Measurements from ENCODE around the gene HOMER1.

The HOMER1 gene

DNA sequence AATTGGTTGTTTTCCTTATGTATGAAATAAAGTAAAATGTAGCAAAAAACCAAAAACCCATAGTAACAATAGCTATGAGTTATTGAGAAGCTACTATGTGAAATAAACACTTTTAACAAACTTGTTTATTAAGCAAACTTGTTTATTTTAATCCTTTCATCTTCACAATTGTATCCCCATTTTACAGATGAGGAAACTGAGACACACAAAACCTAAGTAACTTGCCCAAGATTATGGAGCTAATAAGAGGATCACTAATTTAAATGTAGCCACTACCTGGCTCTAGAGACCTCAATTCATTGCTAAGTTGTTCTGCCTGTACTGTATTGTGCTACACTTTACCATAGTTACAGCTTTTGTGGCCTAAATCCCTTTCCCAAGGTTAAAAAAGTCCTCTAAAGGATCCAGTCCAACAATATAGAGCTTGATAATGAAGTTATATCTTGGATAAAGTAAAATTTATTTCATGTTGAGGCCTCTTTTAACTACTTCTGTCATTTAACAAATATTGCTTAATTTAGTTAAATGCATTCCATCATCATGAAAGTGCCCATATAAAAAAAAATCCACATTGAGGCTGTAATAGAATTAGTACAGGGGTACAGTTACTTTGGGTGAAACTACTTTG, 22.1 kb downstream of the HOMER1 start:
- Histone ChIP-seq H3K4me3 (ENCODE audit: low read depth in 1 of 5, low read length in 5 of 5) (no peak overlapping the region), H3K9ac (ENCODE audit: low read length in 5 of 5) (no peak overlapping the region), H3K36me3 (ENCODE audit: control insufficient read depth in 5 of 5, insufficient read depth in 5 of 5, low read length in 5 of 5) (no peaks in the 10 kb centered on the region), H3K27me3 (ENCODE audit: control insufficient read depth in 5 of 5, insufficient read depth in 4 of 5, low read length in 5 of 5) (no peaks in the 10 kb centered on the region), H3K4me1 (ENCODE audit: control insufficient read depth in 5 of 5, insufficient read depth in 5 of 5, low read length in 5 of 5) (no peaks in the 10 kb centered on the region), H3K9me3 (ENCODE audit: control insufficient read depth in 5 of 5, low read length in 5 of 5) (no peaks in the 10 kb centered on the region), H3K27ac (ENCODE audit: low read depth, low read length) (no peak overlapping the region)

DNA sequence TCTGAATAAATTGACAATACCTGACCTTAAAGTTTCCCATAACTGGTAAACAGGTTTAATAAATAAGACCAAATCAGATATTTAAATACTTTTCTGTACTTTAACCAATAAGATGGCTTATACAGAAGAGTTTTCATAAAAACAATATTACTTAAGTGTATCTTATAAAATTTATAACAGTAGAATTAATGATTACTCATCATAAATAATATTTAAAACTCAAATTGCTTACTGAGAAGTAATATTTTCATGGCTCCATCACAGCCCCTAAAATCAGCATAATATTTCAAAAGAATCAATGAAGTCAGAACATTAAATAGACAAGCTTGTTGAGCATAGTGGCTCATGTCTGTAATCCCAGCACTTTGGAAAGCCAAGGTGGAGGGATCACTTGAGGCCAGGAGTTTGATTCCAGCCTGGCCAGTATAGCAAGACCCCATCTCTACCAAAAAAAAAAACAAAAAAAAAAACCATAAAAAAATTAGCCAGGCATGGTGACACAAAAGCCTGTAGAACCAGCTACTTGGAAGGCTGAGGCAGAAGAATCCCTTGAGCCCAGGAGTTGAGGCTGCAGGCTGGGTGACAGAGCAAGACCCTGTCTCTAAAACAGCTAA, 23.5 kb downstream of the HOMER1 start:
- no peak overlapping the region for H3K9ac ChIP-seq (ENCODE audit: low read length in 5 of 5)
- no peak overlapping the region for H3K4me3 ChIP-seq (ENCODE audit: low read depth in 1 of 5, low read length in 5 of 5)
- H3K9me3 ChIP-seq (ENCODE audit: control insufficient read depth in 5 of 5, low read length in 5 of 5), result no peaks in the 10 kb centered on the region
- no peaks in the 10 kb centered on the region for H3K27me3 ChIP-seq (ENCODE audit: control insufficient read depth in 5 of 5, insufficient read depth in 4 of 5, low read length in 5 of 5)
- H3K27ac ChIP-seq (ENCODE audit: low read depth, low read length), result no peak overlapping the region
- H3K36me3 ChIP-seq (ENCODE audit: control insufficient read depth in 5 of 5, insufficient read depth in 5 of 5, low read length in 5 of 5), result no peaks in the 10 kb centered on the region
- H3K4me1 ChIP-seq (ENCODE audit: control insufficient read depth in 5 of 5, insufficient read depth in 5 of 5, low read length in 5 of 5), result no peaks in the 10 kb centered on the region

DNA sequence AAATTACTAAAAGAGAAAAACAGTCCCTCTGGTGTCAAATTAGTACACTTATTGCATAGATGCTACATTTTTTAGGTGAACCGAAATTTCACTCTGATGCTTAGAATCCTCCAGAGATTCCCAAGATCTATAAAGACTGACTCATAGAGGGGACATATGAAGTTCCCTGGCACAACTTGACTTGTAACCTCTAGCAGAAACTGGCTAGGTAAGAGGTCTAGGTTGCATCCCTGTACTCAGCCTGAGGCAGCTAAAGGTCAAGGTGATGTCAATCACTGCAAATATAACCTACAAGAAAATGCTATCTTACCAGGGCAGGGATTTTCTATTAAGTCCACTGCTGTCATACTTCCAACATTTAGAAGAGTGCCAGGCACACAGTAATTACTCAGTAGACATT, 24.2 kb downstream of the HOMER1 start:
- no peak overlapping the region for H3K9ac ChIP-seq (ENCODE audit: low read length in 5 of 5)
- H3K4me3 ChIP-seq (ENCODE audit: low read depth in 1 of 5, low read length in 5 of 5), result no peak overlapping the region
- no peak overlapping the region for H3K27ac ChIP-seq (ENCODE audit: low read depth, low read length)
- H3K9me3 ChIP-seq (ENCODE audit: control insufficient read depth in 5 of 5, low read length in 5 of 5), result no peaks in the 10 kb centered on the region
- H3K27me3 ChIP-seq (ENCODE audit: control insufficient read depth in 5 of 5, insufficient read depth in 4 of 5, low read length in 5 of 5), result no peaks in the 10 kb centered on the region
- no peaks in the 10 kb centered on the region for H3K4me1 ChIP-seq (ENCODE audit: control insufficient read depth in 5 of 5, insufficient read depth in 5 of 5, low read length in 5 of 5)
- no peaks in the 10 kb centered on the region for H3K36me3 ChIP-seq (ENCODE audit: control insufficient read depth in 5 of 5, insufficient read depth in 5 of 5, low read length in 5 of 5)

DNA sequence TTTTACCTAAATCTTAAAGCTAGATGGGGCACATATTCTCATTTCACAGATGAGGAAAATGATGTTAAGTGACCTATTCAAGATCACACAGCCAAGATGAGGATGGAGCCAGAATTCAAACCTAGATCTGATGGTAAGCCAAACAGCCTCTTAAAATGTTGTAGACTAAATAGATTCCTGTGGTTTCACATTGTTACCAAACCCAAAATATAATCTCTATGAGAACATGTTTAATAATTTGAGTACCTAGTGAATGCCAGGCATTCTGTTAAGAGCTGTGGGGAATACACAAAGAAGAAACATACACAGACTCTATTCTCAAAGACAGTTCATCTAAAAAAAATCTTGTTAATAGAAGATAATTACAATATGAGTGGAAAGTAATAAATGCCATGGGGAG, 25.2 kb downstream of the HOMER1 start:
- Histone ChIP-seq H3K4me3 (ENCODE audit: low read depth in 1 of 5, low read length in 5 of 5) (no peak overlapping the region), H3K36me3 (ENCODE audit: control insufficient read depth in 5 of 5, insufficient read depth in 5 of 5, low read length in 5 of 5) (no peaks in the 10 kb centered on the region), H3K27ac (ENCODE audit: low read depth, low read length) (no peak overlapping the region)

DNA sequence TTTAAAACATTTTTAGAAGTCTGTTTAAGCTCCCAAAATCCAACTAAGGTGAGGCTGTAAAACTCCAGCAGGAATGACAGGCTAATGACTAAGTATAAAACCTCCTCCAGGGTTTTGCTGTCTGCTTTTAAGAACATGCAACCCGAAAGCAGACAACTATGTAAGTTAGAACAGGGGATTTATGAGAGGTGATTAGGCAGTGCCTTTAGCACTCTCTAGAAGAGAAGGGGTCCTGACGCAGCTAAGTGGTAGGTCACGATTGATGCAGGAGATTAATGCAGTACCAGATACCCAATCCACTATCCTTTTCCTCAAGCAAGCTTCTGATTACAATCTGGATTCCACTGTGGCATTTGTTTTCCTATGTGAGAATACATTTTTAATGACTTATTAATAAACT, 25.9 kb downstream of the HOMER1 start:
- Histone ChIP-seq H3K4me1 (ENCODE audit: control insufficient read depth in 5 of 5, insufficient read depth in 5 of 5, low read length in 5 of 5) (no peaks in the 10 kb centered on the region), H3K27ac (ENCODE audit: low read depth, low read length) (no peak overlapping the region), H3K4me3 (ENCODE audit: low read depth in 1 of 5, low read length in 5 of 5) (no peak overlapping the region), H3K27me3 (ENCODE audit: control insufficient read depth in 5 of 5, insufficient read depth in 4 of 5, low read length in 5 of 5) (no peaks in the 10 kb centered on the region), H3K36me3 (ENCODE audit: control insufficient read depth in 5 of 5, insufficient read depth in 5 of 5, low read length in 5 of 5) (no peaks in the 10 kb centered on the region), H3K9me3 (ENCODE audit: control insufficient read depth in 5 of 5, low read length in 5 of 5) (peaks cover 0 to 4% (median 0%) of the 10 kb centered on the region in 5 donors), H3K9ac (ENCODE audit: low read length in 5 of 5) (no peak overlapping the region)

More for the DNA sequence above, 25.2 kb downstream of the HOMER1 start:
- no peak overlapping the region for H3K9ac ChIP-seq (ENCODE audit: low read length in 5 of 5)
- H3K27me3 ChIP-seq (ENCODE audit: control insufficient read depth in 5 of 5, insufficient read depth in 4 of 5, low read length in 5 of 5), result no peaks in the 10 kb centered on the region
- H3K9me3 ChIP-seq (ENCODE audit: control insufficient read depth in 5 of 5, low read length in 5 of 5), result peaks cover 0 to 4% (median 0%) of the 10 kb centered on the region in 5 donors
- H3K4me1 ChIP-seq (ENCODE audit: control insufficient read depth in 5 of 5, insufficient read depth in 5 of 5, low read length in 5 of 5), result no peaks in the 10 kb centered on the region

DNA sequence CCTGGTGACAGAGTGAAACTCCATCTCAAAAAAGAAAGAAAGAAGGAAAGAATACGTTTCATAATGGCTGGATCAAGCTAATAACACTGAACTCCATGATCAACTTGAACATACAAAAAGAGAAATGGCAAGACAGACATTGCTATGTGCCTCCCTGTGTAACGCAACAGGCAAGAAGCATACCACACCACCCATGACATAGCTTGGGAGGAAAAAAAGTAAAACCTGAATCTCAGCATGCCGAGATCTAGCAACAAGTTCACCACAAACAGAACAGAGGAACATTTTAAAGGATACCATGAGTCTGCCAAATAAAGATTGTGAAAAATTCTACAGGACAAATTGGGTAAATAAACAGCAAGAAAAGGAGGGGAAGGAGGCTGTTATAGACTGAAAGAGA, 26.7 kb downstream of the HOMER1 start:
- no peak overlapping the region for H3K27ac ChIP-seq (ENCODE audit: low read depth, low read length)
- H3K4me1 ChIP-seq (ENCODE audit: control insufficient read depth in 5 of 5, insufficient read depth in 5 of 5, low read length in 5 of 5), result no peaks in the 10 kb centered on the region
- H3K9ac ChIP-seq (ENCODE audit: low read length in 5 of 5), result no peak overlapping the region
- H3K9me3 ChIP-seq (ENCODE audit: control insufficient read depth in 5 of 5, low read length in 5 of 5), result peaks cover 0 to 4% (median 0%) of the 10 kb centered on the region in 5 donors
- H3K36me3 ChIP-seq (ENCODE audit: control insufficient read depth in 5 of 5, insufficient read depth in 5 of 5, low read length in 5 of 5), result no peaks in the 10 kb centered on the region
- H3K27me3 ChIP-seq (ENCODE audit: control insufficient read depth in 5 of 5, insufficient read depth in 4 of 5, low read length in 5 of 5), result no peaks in the 10 kb centered on the region
- H3K4me3 ChIP-seq (ENCODE audit: low read depth in 1 of 5, low read length in 5 of 5), result no peak overlapping the region

DNA sequence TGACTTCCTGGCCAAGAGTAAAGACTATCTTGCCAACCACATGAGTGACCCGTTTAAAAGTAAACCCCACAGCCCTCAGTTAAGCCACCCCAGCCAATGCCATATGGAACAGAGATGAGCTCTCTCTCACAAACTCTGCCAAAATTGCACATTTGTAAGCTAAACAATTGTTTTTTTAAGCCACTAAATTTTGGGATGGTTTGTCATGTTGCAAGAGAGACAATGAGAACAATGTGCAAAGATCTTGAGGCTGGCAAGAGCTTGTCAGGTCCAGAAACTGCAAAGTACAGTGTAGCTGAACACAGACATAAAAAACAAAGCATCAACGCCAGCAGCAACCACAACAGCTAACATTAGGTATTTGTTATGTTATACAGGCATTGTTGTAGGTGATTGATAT, 27.8 kb downstream of the HOMER1 start:
- Histone ChIP-seq H3K36me3 (ENCODE audit: control insufficient read depth in 5 of 5, insufficient read depth in 5 of 5, low read length in 5 of 5) (no peaks in the 10 kb centered on the region), H3K27me3 (ENCODE audit: control insufficient read depth in 5 of 5, insufficient read depth in 4 of 5, low read length in 5 of 5) (no peaks in the 10 kb centered on the region), H3K27ac (ENCODE audit: low read depth, low read length) (no peak overlapping the region)

DNA sequence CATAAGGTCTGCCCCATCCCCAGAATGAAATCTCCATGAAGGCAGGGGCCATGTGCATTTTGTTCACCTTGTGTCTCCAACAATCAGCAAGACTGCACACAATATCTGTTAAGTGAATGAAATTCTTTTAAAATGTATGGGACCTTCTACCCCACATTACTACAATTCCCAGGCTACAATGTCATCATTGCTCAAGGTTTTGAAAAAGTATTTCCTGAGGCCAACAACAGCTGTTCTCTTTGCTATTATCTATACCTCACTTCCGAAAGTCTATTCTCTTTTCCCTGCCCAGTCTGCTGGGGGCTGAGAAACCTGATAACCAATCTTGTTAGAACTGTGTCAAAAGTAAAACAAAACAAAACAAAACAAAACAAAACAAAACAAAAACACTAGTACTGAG, 29.2 kb downstream of the HOMER1 start:
- Histone ChIP-seq H3K4me1 (ENCODE audit: control insufficient read depth in 5 of 5, insufficient read depth in 5 of 5, low read length in 5 of 5) (no peaks in the 10 kb centered on the region), H3K27ac (ENCODE audit: low read depth, low read length) (no peak overlapping the region)

More for the DNA sequence above, 27.8 kb downstream of the HOMER1 start:
- Histone ChIP-seq H3K9ac (ENCODE audit: low read length in 5 of 5) (no peak overlapping the region), H3K9me3 (ENCODE audit: control insufficient read depth in 5 of 5, low read length in 5 of 5) (peaks cover 0 to 4% (median 0%) of the 10 kb centered on the region in 5 donors), H3K4me3 (ENCODE audit: low read depth in 1 of 5, low read length in 5 of 5) (no peak overlapping the region), H3K4me1 (ENCODE audit: control insufficient read depth in 5 of 5, insufficient read depth in 5 of 5, low read length in 5 of 5) (no peaks in the 10 kb centered on the region)

DNA sequence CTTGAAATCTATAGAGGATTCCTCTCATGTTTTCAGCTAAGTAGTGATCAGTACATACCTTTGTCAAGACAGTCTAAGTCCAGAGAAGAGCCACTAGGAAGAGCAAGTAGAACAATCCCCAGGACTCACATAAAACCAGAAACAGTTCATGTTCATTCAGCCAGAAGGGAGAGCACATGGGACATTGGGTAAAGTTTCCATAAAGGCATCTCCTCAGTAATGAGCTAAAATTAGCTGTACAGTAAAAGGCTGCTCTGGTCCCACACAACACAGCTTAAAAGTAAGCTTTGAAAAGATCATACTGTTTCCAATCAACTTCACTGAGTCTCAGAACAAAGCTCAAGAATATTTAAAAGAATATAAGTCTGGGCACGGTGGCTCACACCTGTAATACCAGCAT, 32.4 kb downstream of the HOMER1 start:
- Histone ChIP-seq H3K9ac (ENCODE audit: low read length in 5 of 5) (no peak overlapping the region), H3K4me1 (ENCODE audit: control insufficient read depth in 5 of 5, insufficient read depth in 5 of 5, low read length in 5 of 5) (no peaks in the 10 kb centered on the region), H3K27ac (ENCODE audit: low read depth, low read length) (no peak overlapping the region), H3K9me3 (ENCODE audit: control insufficient read depth in 5 of 5, low read length in 5 of 5) (peaks cover 0 to 4% (median 0%) of the 10 kb centered on the region in 5 donors), H3K4me3 (ENCODE audit: low read depth in 1 of 5, low read length in 5 of 5) (no peak overlapping the region), H3K27me3 (ENCODE audit: control insufficient read depth in 5 of 5, insufficient read depth in 4 of 5, low read length in 5 of 5) (no peaks in the 10 kb centered on the region), H3K36me3 (ENCODE audit: control insufficient read depth in 5 of 5, insufficient read depth in 5 of 5, low read length in 5 of 5) (no peaks in the 10 kb centered on the region)

More for the DNA sequence above, 29.2 kb downstream of the HOMER1 start:
- Histone ChIP-seq H3K36me3 (ENCODE audit: control insufficient read depth in 5 of 5, insufficient read depth in 5 of 5, low read length in 5 of 5) (no peaks in the 10 kb centered on the region), H3K9ac (ENCODE audit: low read length in 5 of 5) (no peak overlapping the region), H3K27me3 (ENCODE audit: control insufficient read depth in 5 of 5, insufficient read depth in 4 of 5, low read length in 5 of 5) (no peaks in the 10 kb centered on the region), H3K9me3 (ENCODE audit: control insufficient read depth in 5 of 5, low read length in 5 of 5) (peaks cover 0 to 4% (median 0%) of the 10 kb centered on the region in 5 donors), H3K4me3 (ENCODE audit: low read depth in 1 of 5, low read length in 5 of 5) (no peak overlapping the region)

DNA sequence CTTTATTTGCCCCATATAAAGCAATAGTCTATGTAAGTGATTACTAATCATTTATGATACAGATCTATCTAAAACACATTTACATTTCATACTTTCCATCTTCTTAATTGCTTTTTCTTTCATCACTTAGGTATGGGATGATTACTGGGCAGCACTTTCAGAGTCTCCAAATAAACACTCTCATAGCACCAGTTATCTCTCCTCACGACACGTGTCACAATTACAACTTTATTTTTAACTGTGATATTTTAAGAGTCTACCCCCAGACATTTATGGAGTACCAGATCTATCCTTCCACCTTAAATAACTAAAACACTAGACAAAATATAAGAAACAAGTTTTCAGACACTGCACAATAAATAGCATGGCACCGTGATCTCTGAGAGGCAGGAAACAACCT, 32.9 kb downstream of the HOMER1 start:
- H3K9ac ChIP-seq (ENCODE audit: low read length in 5 of 5), result no peak overlapping the region
- H3K27me3 ChIP-seq (ENCODE audit: control insufficient read depth in 5 of 5, insufficient read depth in 4 of 5, low read length in 5 of 5), result no peaks in the 10 kb centered on the region
- H3K9me3 ChIP-seq (ENCODE audit: control insufficient read depth in 5 of 5, low read length in 5 of 5), result peaks cover 0 to 4% (median 0%) of the 10 kb centered on the region in 5 donors
- no peak overlapping the region for H3K27ac ChIP-seq (ENCODE audit: low read depth, low read length)
- H3K4me3 ChIP-seq (ENCODE audit: low read depth in 1 of 5, low read length in 5 of 5), result no peak overlapping the region
- no peaks in the 10 kb centered on the region for H3K4me1 ChIP-seq (ENCODE audit: control insufficient read depth in 5 of 5, insufficient read depth in 5 of 5, low read length in 5 of 5)
- H3K36me3 ChIP-seq (ENCODE audit: control insufficient read depth in 5 of 5, insufficient read depth in 5 of 5, low read length in 5 of 5), result no peaks in the 10 kb centered on the region

Measured in subcutaneous abdominal adipose tissue (tissue), 5 donors.